ENCODE measurements around the gene VTI1B. TPM values are rescaled to one million over a fixed set of nuclear protein-coding genes. Genes with fewer than 3 reads are reported as not detected.

Gene VTI1B
- total RNA-seq, 1 experiment from 2014 or later: 105 TPM

DNA sequence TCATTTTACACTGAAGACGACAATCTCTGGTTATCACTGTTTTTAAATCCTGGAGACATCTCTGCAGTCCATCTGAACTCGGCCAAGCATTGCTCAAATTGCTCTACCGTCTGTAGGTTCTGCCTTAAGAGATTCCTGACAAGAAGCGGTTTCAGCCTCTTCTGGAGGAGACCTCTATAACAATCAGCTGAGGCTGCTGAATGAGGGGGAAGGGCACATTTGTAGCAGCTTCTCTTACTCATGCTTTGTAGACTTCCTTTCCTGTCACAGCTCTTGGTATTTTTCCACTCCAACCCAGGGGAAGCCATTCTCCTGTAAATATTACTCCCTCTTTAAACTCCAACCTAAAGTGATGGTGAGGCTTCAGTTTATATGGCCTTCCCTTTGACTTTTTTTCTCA, 51.8 kb downstream of the VTI1B start:
- no peak overlapping the region for H3K4me2 ChIP-seq (ENCODE audit: low read depth, low read length, poor library complexity, severe bottlenecking)

DNA sequence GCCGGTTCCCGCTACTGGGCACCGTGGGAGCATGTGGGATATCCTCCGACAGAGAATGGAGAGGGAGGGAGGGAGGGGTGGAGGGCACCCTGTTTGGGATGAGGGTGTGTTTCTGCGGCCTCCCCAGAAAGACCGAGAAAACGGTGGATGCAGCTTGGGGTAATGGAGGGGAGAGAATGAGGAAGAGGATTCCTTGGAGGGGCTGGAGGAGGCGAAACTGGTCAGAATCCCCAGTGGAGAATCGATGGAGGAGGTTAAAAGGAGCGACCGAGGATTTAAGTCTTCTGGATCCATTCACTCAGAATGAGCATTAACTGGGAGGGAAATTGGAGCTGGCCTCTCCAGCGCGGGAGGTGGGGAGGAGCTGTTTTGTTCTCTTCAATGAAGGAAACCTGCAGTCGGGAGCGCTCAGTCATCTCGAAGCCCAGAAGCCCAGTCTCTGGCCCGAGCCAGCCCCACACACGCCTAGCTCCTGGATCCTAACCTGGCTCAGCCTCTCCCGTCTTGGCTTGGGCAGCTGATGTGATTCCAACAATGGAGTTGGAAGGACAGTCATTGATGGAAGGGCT, 54.1 kb downstream of the VTI1B start:
- Histone ChIP-seq H3K4me2 (ENCODE audit: low read depth, low read length, poor library complexity, severe bottlenecking) (peak overlapping the region; percentile 90), H2AFZ (ENCODE audit: low read length) (peak overlapping the region; percentile 99), H3K79me2 (ENCODE audit: low read length) (no peaks in the 10 kb centered on the region), H3K9me3 (ENCODE audit: low read length) (no peaks in the 10 kb centered on the region), H3K9me2 (replicated peaks; ENCODE audit: insufficient read depth, low read length) (no peaks in the 10 kb centered on the region), H4K20me1 (ENCODE audit: insufficient read depth, low read depth, low read length) (no peaks in the 10 kb centered on the region), H3K4me3 (ENCODE audit: low read length) (peak overlapping the region; percentile 74), H3K9ac (ENCODE audit: low read length) (peak overlapping the region; percentile 74), H3K36me3 (ENCODE audit: insufficient read depth, low read length) (no peaks in the 10 kb centered on the region), H3K4me1 (ENCODE audit: low read length) (peaks cover 17% of the 10 kb centered on the region), H3K27me3 (ENCODE audit: low read length) (no peaks in the 10 kb centered on the region), H3K27ac (ENCODE audit: low read length) (no peak overlapping the region)
- DNase-seq: peak; percentile 52

More for the DNA sequence above, 51.8 kb downstream of the VTI1B start:
- H3K4me1 ChIP-seq (ENCODE audit: low read length): peaks cover 17% of the 10 kb centered on the region
- no peak for DNase-seq
- H3K4me3 ChIP-seq (ENCODE audit: low read length): no peak overlapping the region
- no peaks in the 10 kb centered on the region for H4K20me1 ChIP-seq (ENCODE audit: insufficient read depth, low read depth, low read length)
- no peak overlapping the region for H3K27ac ChIP-seq (ENCODE audit: low read length)
- no peak overlapping the region for H2AFZ ChIP-seq (ENCODE audit: low read length)
- no peaks in the 10 kb centered on the region for H3K9me2 ChIP-seq (replicated peaks; ENCODE audit: insufficient read depth, low read length)
- H3K9me3 ChIP-seq (ENCODE audit: low read length): no peaks in the 10 kb centered on the region
- H3K36me3 ChIP-seq (ENCODE audit: insufficient read depth, low read length): no peaks in the 10 kb centered on the region
- no peaks in the 10 kb centered on the region for H3K27me3 ChIP-seq (ENCODE audit: low read length)
- no peak overlapping the region for H3K9ac ChIP-seq (ENCODE audit: low read length)
- H3K79me2 ChIP-seq (ENCODE audit: low read length): no peaks in the 10 kb centered on the region

DNA sequence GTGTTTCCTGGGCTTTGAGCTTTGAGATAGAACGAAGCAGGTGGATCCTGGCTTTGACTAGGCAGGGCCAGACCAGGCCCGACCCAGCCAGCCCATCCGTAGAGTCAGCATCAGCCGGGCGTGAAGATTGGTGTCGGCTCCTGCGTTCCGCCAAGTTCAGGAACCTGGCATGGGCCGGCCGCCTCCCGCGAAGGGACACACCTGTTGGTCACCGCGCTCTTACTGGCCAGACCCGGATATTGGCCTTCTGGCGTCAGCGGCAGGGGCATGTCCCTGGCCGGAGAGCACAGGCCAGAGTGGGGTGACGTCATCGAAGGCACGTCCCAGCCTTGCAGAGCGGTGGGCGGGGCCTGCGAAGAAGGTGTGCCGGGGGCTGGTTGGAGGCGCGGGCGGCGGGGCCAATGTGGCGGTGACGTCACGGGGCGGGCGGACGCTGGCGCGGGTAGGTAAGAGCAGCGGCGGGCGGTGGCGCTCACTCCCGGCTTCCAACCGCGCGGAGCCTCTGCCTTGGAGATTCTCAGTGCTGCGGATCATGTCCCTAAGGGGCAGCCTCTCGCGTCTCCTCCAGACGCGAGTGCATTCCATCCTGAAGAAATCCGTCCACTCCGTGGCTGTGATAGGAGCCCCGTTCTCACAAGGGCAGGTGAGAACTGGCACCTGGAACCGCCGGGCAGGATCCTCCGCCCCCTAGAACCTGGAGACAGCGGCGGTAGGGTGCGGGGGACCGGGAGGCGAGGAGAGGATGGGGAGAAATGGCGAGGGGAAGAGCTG, 54.8 kb downstream of the VTI1B start, which contains the start of gene ARG2:
TSS of gene ARG2 (plus strand) at position 475 of the 771 bp plus-strand sequence. CDS start at position 533, 58 bp downstream.
- H3K4me2 ChIP-seq (ENCODE audit: low read depth, low read length, poor library complexity, severe bottlenecking): peak within 1 kb of the TSS; percentile 90
- no peaks in the 10 kb centered on the region for H3K27me3 ChIP-seq (ENCODE audit: low read length)
- no peaks in the 10 kb centered on the region for H4K20me1 ChIP-seq (ENCODE audit: insufficient read depth, low read depth, low read length)
- peak; percentile 100 for DNase-seq
- H3K9me2 ChIP-seq (replicated peaks; ENCODE audit: insufficient read depth, low read length): no peaks in the 10 kb centered on the region
- H3K4me3 ChIP-seq (ENCODE audit: low read length): peak within 1 kb of the TSS; percentile 74
- H3K79me2 ChIP-seq (ENCODE audit: low read length): no peaks in the 10 kb centered on the region
- no peak within 1 kb of the TSS for H3K27ac ChIP-seq (ENCODE audit: low read length)
- no peaks in the 10 kb centered on the region for H3K36me3 ChIP-seq (ENCODE audit: insufficient read depth, low read length)
- H3K9me3 ChIP-seq (ENCODE audit: low read length): no peaks in the 10 kb centered on the region
- H3K9ac ChIP-seq (ENCODE audit: low read length): peak within 1 kb of the TSS; percentile 74
- H2AFZ ChIP-seq (ENCODE audit: low read length): peak within 1 kb of the TSS; percentile 99
- peaks cover 17% of the 10 kb centered on the region for H3K4me1 ChIP-seq (ENCODE audit: low read length)

DNA sequence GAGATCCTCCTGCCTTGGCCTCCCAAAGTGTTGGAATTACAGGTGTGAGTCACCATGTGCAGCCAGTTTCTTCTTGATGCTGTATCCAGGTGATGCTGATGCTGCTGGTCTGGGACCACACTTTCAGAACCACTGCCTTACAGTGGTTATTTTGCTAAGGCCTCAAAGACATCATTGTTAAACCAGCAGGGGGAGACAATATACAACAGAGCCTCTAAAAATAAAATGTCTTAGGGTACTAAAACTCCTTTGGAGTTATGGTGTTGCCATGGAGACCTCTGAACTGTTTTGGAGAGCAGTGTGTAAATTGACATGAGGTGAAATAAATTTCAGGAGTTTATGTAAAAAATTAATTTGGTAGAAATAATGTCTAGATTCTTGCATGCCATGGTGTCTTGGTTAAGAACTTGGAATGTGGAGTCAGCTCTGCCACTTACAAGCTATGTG, 55.8 kb downstream of the VTI1B start:
- H3K79me2 ChIP-seq (ENCODE audit: low read length): no peaks in the 10 kb centered on the region
- H3K36me3 ChIP-seq (ENCODE audit: insufficient read depth, low read length): no peaks in the 10 kb centered on the region
- no peaks in the 10 kb centered on the region for H3K27me3 ChIP-seq (ENCODE audit: low read length)
- H3K4me2 ChIP-seq (ENCODE audit: low read depth, low read length, poor library complexity, severe bottlenecking): peak overlapping the region; percentile 90
- H4K20me1 ChIP-seq (ENCODE audit: insufficient read depth, low read depth, low read length): no peaks in the 10 kb centered on the region
- peak; percentile 93 for DNase-seq
- no peak overlapping the region for H2AFZ ChIP-seq (ENCODE audit: low read length)
- H3K9me3 ChIP-seq (ENCODE audit: low read length): no peaks in the 10 kb centered on the region
- H3K4me1 ChIP-seq (ENCODE audit: low read length): peaks cover 17% of the 10 kb centered on the region
- no peaks in the 10 kb centered on the region for H3K9me2 ChIP-seq (replicated peaks; ENCODE audit: insufficient read depth, low read length)
- no peak overlapping the region for H3K27ac ChIP-seq (ENCODE audit: low read length)
- no peak overlapping the region for H3K9ac ChIP-seq (ENCODE audit: low read length)
- peak overlapping the region; percentile 74; the same call in 1 of the 2 replicates for H3K4me3 ChIP-seq (ENCODE audit: low read length)

DNA sequence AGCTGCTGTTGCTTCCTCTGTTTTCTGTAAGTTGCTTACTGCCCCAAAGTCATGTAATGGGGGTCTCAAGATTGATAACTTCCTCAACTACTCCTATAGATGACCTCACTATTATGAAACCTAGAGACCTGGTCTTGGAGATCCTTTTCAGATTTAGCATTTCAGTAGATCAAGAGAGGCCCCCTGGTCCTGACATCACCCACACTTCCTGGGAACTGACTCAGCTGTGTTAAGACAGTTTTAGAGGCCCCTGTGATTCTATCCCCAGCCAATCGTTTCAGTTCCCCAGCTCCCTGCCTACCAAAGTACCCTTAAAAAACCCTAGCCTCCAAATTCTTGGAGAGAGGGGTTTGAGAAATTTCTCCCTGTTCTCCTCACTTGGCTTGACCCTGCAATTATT, 63.9 kb downstream of the VTI1B start:
- no peaks in the 10 kb centered on the region for H4K20me1 ChIP-seq (ENCODE audit: insufficient read depth, low read depth, low read length)
- no peak overlapping the region for H3K4me2 ChIP-seq (ENCODE audit: low read depth, low read length, poor library complexity, severe bottlenecking)
- no peaks in the 10 kb centered on the region for H3K27me3 ChIP-seq (ENCODE audit: low read length)
- no peak for DNase-seq
- no peak overlapping the region for H2AFZ ChIP-seq (ENCODE audit: low read length)
- no peak overlapping the region for H3K27ac ChIP-seq (ENCODE audit: low read length)
- no peaks in the 10 kb centered on the region for H3K9me3 ChIP-seq (ENCODE audit: low read length)
- H3K9me2 ChIP-seq (replicated peaks; ENCODE audit: insufficient read depth, low read length): no peaks in the 10 kb centered on the region
- H3K79me2 ChIP-seq (ENCODE audit: low read length): no peaks in the 10 kb centered on the region
- H3K9ac ChIP-seq (ENCODE audit: low read length): no peak overlapping the region
- H3K4me1 ChIP-seq (ENCODE audit: low read length): no peaks in the 10 kb centered on the region
- H3K4me3 ChIP-seq (ENCODE audit: low read length): no peak overlapping the region
- H3K36me3 ChIP-seq (ENCODE audit: insufficient read depth, low read length): no peaks in the 10 kb centered on the region

DNA sequence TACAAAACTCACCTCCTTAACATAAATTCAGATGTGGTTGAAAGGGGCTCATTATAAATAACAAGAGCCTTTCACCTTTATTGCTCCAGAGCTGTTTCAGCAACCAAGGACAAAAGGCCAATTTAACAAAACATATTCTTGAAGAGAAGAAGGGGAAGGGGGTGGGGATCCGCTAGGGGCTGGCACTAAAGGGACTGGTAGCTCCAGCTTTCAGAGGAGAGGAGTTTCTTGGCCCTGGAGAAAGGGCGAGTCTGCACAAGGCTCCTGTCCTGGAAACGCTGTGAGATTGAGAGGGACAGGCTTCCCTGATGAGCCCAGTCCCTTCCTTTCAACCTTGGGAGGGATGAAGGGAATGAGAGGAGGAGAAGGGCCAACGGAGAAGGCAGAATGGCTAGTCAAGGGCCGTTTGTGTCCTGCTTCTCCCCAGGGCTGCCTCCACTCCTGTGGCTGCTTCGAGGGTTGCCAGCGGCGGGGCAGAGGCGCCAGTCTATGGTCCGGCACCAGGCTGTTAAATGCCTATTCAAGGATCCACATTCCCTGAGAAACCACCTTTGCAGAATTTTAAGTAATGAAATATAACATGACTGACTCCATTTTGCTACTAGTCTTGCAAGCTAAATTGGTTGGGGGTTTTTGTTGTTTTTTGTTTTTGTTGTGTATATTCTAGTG, 64.7 kb downstream of the VTI1B start:
- no peak overlapping the region for H3K27ac ChIP-seq (ENCODE audit: low read length)
- DNase-seq: no peak
- H3K4me2 ChIP-seq (ENCODE audit: low read depth, low read length, poor library complexity, severe bottlenecking): no peak overlapping the region
- H4K20me1 ChIP-seq (ENCODE audit: insufficient read depth, low read depth, low read length): no peaks in the 10 kb centered on the region
- no peaks in the 10 kb centered on the region for H3K9me3 ChIP-seq (ENCODE audit: low read length)
- no peaks in the 10 kb centered on the region for H3K36me3 ChIP-seq (ENCODE audit: insufficient read depth, low read length)
- H3K9ac ChIP-seq (ENCODE audit: low read length): no peak overlapping the region
- no peaks in the 10 kb centered on the region for H3K4me1 ChIP-seq (ENCODE audit: low read length)
- no peak overlapping the region for H3K4me3 ChIP-seq (ENCODE audit: low read length)
- H3K79me2 ChIP-seq (ENCODE audit: low read length): no peaks in the 10 kb centered on the region
- H3K9me2 ChIP-seq (replicated peaks; ENCODE audit: insufficient read depth, low read length): no peaks in the 10 kb centered on the region
- no peak overlapping the region for H2AFZ ChIP-seq (ENCODE audit: low read length)
- no peaks in the 10 kb centered on the region for H3K27me3 ChIP-seq (ENCODE audit: low read length)

DNA sequence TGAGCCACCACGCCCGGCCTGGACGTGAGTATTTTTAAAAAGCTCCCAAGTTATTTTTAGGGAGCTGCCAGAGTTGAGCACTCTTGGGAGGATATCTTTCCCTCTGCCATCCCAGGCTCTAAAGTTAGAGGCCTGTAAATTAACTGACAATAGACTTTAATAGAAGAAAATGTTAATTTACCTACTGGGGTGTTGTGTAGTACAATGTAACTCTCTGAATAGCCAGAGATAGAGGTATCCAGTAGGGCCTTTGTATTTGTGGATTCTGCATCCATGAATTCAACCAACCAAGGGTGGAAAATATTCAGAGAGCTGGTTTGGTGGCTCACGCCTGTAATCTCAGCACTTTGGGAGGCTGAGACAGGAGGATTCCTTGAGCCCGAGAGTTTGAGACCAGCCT, 66.8 kb downstream of the VTI1B start:
- Histone ChIP-seq H2AFZ (ENCODE audit: low read length) (no peak overlapping the region), H3K27me3 (ENCODE audit: low read length) (no peaks in the 10 kb centered on the region), H4K20me1 (ENCODE audit: insufficient read depth, low read depth, low read length) (no peaks in the 10 kb centered on the region), H3K4me3 (ENCODE audit: low read length) (no peak overlapping the region), H3K36me3 (ENCODE audit: insufficient read depth, low read length) (no peaks in the 10 kb centered on the region), H3K27ac (ENCODE audit: low read length) (no peak overlapping the region), H3K79me2 (ENCODE audit: low read length) (no peaks in the 10 kb centered on the region), H3K4me2 (ENCODE audit: low read depth, low read length, poor library complexity, severe bottlenecking) (no peak overlapping the region), H3K4me1 (ENCODE audit: low read length) (peaks cover 8% of the 10 kb centered on the region), H3K9me3 (ENCODE audit: low read length) (no peaks in the 10 kb centered on the region), H3K9ac (ENCODE audit: low read length) (no peak overlapping the region), H3K9me2 (replicated peaks; ENCODE audit: insufficient read depth, low read length) (no peaks in the 10 kb centered on the region)
- DNase-seq: no peak

DNA sequence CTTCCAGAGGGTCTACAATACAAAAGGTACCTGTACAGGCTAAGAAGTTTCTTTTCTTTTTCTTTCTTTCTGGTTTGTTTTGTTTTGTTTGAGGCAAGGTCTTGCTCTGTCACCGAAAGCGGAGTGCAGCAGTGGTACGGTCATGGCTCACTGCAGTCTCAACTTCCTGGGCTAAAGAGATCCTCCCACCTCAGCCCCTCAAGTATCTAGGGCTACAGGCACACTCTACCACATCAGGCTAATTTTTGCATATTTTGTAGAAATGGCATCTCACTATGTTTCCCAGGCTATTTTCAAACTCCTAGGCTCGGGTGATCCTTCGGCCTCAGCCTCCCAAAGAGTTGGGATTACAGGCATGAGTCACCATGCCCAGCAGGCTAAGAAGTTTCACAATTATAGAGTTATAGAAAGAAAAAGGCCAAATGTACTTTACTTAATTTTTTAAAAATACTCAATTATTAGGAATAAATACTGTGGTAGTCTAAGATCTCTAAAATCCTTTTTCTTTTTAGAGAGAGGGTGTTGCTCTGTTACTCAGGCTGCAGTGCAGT, 71.4 kb downstream of the VTI1B start:
- Histone ChIP-seq H2AFZ (ENCODE audit: low read length) (peak overlapping the region; percentile 22), H3K9ac (ENCODE audit: low read length) (peak overlapping the region; percentile 8; the same call in 1 of the 2 replicates), H4K20me1 (ENCODE audit: insufficient read depth, low read depth, low read length) (no peaks in the 10 kb centered on the region), H3K79me2 (ENCODE audit: low read length) (peaks cover 19% of the 10 kb centered on the region), H3K4me2 (ENCODE audit: low read depth, low read length, poor library complexity, severe bottlenecking) (peak overlapping the region; percentile 55), H3K4me1 (ENCODE audit: low read length) (peaks cover 36% of the 10 kb centered on the region), H3K27ac (ENCODE audit: low read length) (no peak overlapping the region), H3K9me3 (ENCODE audit: low read length) (no peaks in the 10 kb centered on the region), H3K27me3 (ENCODE audit: low read length) (no peaks in the 10 kb centered on the region), H3K9me2 (replicated peaks; ENCODE audit: insufficient read depth, low read length) (no peaks in the 10 kb centered on the region), H3K36me3 (ENCODE audit: insufficient read depth, low read length) (no peaks in the 10 kb centered on the region), H3K4me3 (ENCODE audit: low read length) (peak overlapping the region; percentile 17)
- peak; percentile 87 for DNase-seq
